ENCODE measurements around the gene NXNL1.

NXNL1 gene

DNA sequence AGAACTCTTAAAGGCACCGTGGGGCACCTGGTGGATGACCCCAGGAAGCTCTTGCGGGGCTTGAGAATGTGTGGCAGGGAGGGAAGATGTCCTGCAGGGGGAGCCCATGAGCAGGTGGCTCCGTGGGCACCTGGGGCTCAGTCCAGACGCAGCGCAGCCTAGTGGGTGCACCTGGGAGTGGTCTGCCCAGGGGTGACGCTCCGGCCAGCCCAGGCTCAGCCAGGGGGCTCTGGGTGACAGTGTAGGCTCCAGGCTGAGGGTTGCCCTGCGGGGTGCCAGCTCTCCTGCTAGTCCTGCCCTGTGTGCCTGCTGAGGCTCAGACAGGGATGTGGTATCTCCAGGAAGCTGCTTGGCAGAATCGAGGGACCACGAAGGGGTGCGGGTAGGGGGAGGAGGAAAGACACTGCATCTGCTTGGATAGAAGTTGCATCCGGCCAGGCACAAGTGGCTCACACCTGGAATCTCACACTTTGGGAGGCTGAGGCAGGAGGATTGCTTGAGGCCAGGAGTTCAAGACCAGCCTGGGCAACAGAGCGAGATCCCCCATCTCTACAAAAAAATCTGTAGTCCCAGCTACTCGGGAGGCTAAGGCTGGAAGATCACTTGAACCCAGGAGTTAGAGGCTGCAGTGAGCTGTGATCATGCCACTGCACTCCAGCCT lies 35.7 kb upstream of the NXNL1 start:
- H3K4me1 ChIP-seq (ENCODE audit: control insufficient read depth, insufficient read depth, low read length) = peaks cover 2% of the 10 kb centered on the region
- no peaks in the 10 kb centered on the region for H3K27me3 ChIP-seq (ENCODE audit: control insufficient read depth, insufficient read depth, low read length)
- H3K36me3 ChIP-seq (ENCODE audit: control insufficient read depth, insufficient read depth, low read length) = no peaks in the 10 kb centered on the region
- no peaks in the 10 kb centered on the region for H3K9me3 ChIP-seq (ENCODE audit: control insufficient read depth, insufficient read depth, low read length)
- peak overlapping the region; percentile 11 for H3K4me3 ChIP-seq (ENCODE audit: low read depth, low read length)
- H3K9ac ChIP-seq (ENCODE audit: low read depth, low read length) = no peak overlapping the region

DNA sequence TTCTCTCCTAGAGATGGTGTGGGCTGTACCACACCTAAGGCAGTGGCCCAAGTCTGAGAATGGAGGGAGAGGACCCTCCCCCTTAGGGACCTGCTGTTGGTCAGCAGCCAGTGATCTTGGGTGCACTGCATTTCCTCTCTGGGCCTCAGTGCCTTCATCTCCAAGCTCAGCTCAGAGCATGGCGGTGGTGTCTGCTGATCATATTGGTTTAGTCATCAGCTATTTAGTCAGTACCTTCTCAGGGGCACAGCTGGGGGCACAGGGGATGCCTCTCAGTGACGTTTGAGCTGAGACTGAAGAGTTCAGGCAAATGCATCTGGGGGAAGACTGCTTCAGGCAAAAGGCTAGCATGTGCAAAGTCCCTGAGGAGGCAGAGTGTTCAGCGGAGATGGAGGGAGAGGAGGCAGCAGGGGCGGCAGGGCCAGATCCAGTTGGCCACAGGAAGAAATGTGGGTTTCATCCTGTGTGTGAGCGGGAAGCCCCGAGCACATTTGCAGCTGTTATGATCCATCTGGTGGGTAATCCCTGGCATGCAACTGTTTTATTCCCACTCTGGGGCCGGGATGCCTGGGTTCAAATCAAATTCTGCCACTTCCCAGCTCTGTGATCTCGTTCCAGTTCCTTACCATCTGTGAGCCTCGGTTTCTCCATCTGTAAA lies 35.0 kb upstream of the NXNL1 start:
- Histone ChIP-seq H3K9ac (ENCODE audit: low read depth, low read length) (no peak overlapping the region), H3K4me1 (ENCODE audit: control insufficient read depth, insufficient read depth, low read length) (peaks cover 2% of the 10 kb centered on the region), H3K36me3 (ENCODE audit: control insufficient read depth, insufficient read depth, low read length) (no peaks in the 10 kb centered on the region), H3K27me3 (ENCODE audit: control insufficient read depth, insufficient read depth, low read length) (no peaks in the 10 kb centered on the region), H3K4me3 (ENCODE audit: low read depth, low read length) (no peak overlapping the region), H3K9me3 (ENCODE audit: control insufficient read depth, insufficient read depth, low read length) (no peaks in the 10 kb centered on the region)

DNA sequence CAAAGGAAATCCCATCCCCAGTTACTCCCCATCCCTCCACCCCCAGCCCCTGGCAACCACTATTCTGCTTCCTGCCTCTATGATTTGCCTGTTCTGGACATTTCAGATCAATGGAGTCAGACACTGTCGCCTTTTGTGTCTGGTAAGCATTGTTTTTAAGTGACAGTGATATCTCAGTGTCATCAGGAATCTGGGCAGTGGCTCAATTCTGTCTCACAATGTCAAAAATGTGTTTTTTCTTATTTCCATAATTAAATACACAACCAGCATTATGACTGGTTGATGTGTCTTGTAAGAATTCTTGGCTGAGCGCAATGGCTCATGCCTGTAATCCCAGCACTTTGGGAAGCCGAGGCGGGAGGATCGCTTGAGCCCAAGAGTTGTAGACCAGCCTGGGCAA lies 30.6 kb upstream of the NXNL1 start:
- no peaks in the 10 kb centered on the region for H3K9me3 ChIP-seq (ENCODE audit: control insufficient read depth, insufficient read depth, low read length)
- H3K9ac ChIP-seq (ENCODE audit: low read depth, low read length) = no peak overlapping the region
- no peaks in the 10 kb centered on the region for H3K27me3 ChIP-seq (ENCODE audit: control insufficient read depth, insufficient read depth, low read length)
- H3K36me3 ChIP-seq (ENCODE audit: control insufficient read depth, insufficient read depth, low read length) = no peaks in the 10 kb centered on the region
- no peak overlapping the region for H3K4me3 ChIP-seq (ENCODE audit: low read depth, low read length)
- H3K4me1 ChIP-seq (ENCODE audit: control insufficient read depth, insufficient read depth, low read length) = peaks cover 2% of the 10 kb centered on the region

DNA sequence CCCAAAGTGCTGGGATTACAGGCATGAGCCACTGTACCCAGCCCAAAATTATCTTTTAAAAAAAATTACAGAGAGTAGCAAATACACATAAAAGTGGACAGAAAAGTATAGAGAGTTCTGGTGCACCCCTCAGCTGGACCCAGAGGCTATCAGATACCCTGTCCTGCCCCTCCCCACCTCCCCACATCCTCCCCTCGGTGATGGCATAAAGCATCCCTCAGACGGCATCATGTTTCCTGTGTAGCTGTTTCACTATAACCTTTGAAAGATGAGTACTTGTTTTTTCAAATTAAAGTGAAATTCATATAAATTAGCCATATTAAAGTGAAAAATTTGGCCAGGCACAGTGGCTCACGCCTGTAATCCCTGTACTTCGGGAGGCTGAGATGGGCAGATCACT lies 29.7 kb upstream of the NXNL1 start:
- H3K36me3 ChIP-seq (ENCODE audit: control insufficient read depth, insufficient read depth, low read length) = no peaks in the 10 kb centered on the region
- no peaks in the 10 kb centered on the region for H3K27me3 ChIP-seq (ENCODE audit: control insufficient read depth, insufficient read depth, low read length)
- no peak overlapping the region for H3K9ac ChIP-seq (ENCODE audit: low read depth, low read length)
- no peak overlapping the region for H3K4me3 ChIP-seq (ENCODE audit: low read depth, low read length)
- no peaks in the 10 kb centered on the region for H3K9me3 ChIP-seq (ENCODE audit: control insufficient read depth, insufficient read depth, low read length)
- peaks cover 2% of the 10 kb centered on the region for H3K4me1 ChIP-seq (ENCODE audit: control insufficient read depth, insufficient read depth, low read length)

DNA sequence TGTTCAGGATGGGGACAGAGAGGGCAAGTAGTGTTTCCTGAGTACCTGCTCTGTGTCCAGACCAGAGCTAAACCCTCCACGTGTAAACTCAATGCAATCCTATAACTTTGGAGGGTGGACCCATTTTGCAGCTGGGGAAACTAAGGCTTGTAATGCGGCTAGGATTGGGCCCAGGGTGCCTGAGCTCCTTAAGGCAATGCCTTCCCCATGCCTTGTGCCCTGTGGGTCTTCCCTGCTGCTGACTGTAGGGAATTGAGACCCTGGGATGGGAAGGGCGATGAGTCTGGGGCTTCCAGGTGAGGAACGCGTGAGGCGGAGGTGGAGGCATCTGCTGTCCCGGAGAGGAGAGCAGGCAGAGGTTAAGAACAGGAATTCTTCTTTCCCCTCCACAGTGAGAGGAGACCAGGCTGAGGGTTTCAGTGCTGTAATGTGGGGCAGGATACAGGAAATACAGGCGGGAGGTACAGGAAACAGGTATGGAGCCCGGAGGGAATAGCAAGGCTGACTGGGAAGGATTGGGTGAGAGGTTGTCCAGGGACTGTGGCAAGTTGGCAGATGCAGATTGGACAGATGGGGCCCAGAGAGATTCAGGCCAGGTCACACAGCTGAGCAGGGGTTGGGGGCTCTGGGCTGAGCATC lies 28.8 kb upstream of the NXNL1 start:
- Histone ChIP-seq H3K9me3 (ENCODE audit: control insufficient read depth, insufficient read depth, low read length) (no peaks in the 10 kb centered on the region), H3K36me3 (ENCODE audit: control insufficient read depth, insufficient read depth, low read length) (no peaks in the 10 kb centered on the region), H3K4me1 (ENCODE audit: control insufficient read depth, insufficient read depth, low read length) (peaks cover 2% of the 10 kb centered on the region), H3K27me3 (ENCODE audit: control insufficient read depth, insufficient read depth, low read length) (no peaks in the 10 kb centered on the region), H3K9ac (ENCODE audit: low read depth, low read length) (peak overlapping the region; percentile 26), H3K4me3 (ENCODE audit: low read depth, low read length) (peak overlapping the region; percentile 39)

DNA sequence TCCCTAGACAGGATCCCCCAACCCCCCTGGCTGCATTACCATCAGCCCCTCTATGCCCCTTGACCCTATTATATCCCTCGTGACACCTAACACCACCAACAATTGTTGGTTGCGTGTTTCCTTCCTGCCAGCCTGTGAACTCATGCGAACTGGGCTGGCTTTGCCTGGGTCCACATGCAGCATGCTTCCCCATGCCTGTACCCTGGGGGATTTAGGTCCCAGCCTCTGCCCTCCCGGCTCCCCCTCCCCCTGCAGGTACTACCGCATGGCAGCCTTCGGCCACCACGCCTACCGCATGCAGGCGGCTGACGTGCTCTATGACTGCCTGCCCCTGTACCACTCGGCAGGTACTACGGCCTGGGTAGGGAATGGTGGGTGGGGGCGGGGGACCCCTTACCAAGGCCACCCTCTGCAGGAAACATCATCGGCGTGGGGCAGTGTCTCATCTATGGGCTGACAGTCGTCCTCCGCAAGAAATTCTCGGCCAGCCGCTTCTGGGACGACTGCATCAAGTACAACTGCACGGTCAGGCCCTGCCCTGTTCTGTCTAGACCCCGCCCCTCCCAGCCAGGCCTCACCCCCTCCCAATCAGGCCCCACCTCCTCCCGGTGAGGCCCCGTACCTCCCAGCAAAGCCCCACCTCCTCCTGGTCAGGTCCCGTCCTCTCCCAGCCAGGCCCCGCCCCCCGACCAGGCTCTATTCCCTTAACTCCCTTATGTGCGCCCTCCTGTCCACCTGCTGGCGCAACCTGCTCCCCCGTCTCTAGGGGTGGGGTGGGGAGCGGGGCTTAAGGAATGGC lies 28.1 kb upstream of the NXNL1 start:
- peak overlapping the region; percentile 80 for H3K4me3 ChIP-seq (ENCODE audit: low read depth, low read length)
- H3K4me1 ChIP-seq (ENCODE audit: control insufficient read depth, insufficient read depth, low read length) = peaks cover 2% of the 10 kb centered on the region
- no peaks in the 10 kb centered on the region for H3K9me3 ChIP-seq (ENCODE audit: control insufficient read depth, insufficient read depth, low read length)
- peak overlapping the region; percentile 26 for H3K9ac ChIP-seq (ENCODE audit: low read depth, low read length)
- H3K27me3 ChIP-seq (ENCODE audit: control insufficient read depth, insufficient read depth, low read length) = no peaks in the 10 kb centered on the region
- no peaks in the 10 kb centered on the region for H3K36me3 ChIP-seq (ENCODE audit: control insufficient read depth, insufficient read depth, low read length)

DNA sequence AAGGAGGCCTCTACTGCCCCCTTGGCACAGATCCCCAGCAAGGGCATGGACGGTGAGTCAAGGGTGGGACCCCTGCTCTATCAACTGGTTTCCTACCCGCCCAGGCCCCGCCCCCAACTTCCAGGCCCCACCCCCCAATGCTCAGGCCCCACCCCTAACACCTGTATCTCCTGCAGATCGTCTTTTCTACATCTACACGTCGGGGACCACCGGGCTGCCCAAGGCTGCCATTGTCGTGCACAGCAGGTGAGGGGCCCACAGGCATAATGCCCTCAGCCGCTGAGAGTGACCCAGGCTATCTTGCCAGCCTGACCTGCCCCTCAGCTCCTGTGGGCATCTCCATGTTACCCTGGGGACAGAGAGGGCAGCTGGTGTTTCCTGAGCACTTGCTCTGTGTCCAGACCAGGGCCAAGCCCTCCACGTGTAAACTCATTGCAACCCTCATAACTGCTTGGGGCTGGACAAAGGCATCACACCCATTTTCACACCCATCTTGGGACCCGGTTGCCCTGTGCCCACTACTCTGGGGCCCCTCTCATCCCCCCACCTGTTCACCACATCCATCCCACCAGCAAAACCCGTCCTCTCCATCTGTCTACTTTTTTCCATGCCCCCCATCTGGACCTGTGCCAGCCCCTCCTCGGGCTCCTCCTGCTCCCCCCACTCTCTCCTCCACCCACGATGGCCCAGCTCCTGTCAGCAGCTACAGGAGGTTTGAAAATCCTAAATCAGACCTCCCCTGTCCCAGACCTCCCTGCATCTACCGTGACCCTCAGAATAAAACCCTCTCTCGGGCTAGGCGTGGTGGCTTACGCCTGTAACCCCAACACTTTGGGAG lies 26.8 kb upstream of the NXNL1 start:
- Histone ChIP-seq H3K4me3 (ENCODE audit: low read depth, low read length) (no peak overlapping the region), H3K27me3 (ENCODE audit: control insufficient read depth, insufficient read depth, low read length) (no peaks in the 10 kb centered on the region), H3K9ac (ENCODE audit: low read depth, low read length) (no peak overlapping the region)

DNA sequence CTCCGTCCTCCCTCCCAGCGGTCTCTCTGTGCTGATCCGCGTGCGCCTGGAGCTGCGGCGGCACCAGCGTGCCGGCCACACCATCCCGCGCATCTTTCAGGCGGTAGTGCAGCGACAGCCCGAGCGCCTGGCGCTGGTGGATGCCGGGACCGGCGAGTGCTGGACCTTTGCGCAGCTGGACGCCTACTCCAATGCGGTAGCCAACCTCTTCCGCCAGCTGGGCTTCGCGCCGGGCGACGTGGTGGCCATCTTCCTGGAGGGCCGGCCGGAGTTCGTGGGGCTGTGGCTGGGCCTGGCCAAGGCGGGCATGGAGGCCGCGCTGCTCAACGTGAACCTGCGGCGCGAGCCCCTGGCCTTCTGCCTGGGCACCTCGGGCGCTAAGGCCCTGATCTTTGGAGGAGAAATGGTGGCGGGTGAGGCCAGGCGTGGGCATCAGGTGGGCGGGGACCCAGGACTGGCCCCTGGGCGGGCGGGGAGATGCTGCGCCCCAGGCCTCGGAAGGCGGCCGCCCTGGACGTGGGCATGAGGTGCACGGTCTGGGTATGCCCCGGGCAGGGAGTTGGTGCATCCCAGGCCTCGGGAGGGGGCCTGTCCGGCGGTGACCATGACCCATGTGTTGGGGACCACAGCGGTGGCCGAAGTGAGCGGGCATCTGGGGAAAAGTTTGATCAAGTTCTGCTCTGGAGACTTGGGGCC lies 26.0 kb upstream of the NXNL1 start:
- no peaks in the 10 kb centered on the region for H3K36me3 ChIP-seq (ENCODE audit: control insufficient read depth, insufficient read depth, low read length)
- H3K4me1 ChIP-seq (ENCODE audit: control insufficient read depth, insufficient read depth, low read length) = peaks cover 2% of the 10 kb centered on the region
- no peak overlapping the region for H3K9ac ChIP-seq (ENCODE audit: low read depth, low read length)
- no peaks in the 10 kb centered on the region for H3K27me3 ChIP-seq (ENCODE audit: control insufficient read depth, insufficient read depth, low read length)
- H3K4me3 ChIP-seq (ENCODE audit: low read depth, low read length) = no peak overlapping the region
- no peaks in the 10 kb centered on the region for H3K9me3 ChIP-seq (ENCODE audit: control insufficient read depth, insufficient read depth, low read length)

More for the DNA sequence above, 26.8 kb upstream of the NXNL1 start:
- Histone ChIP-seq H3K4me1 (ENCODE audit: control insufficient read depth, insufficient read depth, low read length) (peaks cover 2% of the 10 kb centered on the region), H3K9me3 (ENCODE audit: control insufficient read depth, insufficient read depth, low read length) (no peaks in the 10 kb centered on the region), H3K36me3 (ENCODE audit: control insufficient read depth, insufficient read depth, low read length) (no peaks in the 10 kb centered on the region)

DNA sequence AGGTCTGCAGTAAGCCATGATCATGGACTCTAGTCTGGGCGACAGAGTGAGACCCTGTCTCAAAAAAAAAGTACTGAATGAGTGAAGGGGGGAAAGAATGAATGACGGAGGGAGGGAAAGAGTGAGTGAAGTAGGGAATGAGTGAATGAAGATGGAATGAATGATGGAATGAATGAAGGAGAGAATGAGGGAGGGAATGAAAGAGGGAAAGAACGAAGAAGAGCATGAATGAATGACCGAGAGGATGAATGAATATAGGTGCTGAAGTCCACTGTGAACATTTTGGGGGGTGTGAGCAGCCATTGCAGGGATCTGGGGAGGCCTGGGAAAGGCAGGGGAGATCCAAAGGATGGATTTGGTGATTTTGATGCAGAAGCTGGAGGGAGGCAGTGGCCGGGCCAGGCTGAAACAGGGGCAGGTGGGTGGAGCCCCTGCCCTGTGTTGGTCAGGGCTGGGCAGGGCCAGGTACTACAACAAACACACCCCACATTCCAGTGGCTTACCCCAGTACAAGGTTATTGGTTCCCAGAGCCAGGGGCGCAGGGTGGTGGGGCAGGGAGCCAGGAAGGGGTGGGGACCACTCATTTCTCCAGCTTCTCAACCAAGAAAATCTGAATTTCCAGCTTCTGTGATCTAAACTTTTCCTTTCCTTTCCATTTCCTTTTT lies 23.9 kb upstream of the NXNL1 start:
- no peaks in the 10 kb centered on the region for H3K36me3 ChIP-seq (ENCODE audit: control insufficient read depth, insufficient read depth, low read length)
- no peak overlapping the region for H3K9ac ChIP-seq (ENCODE audit: low read depth, low read length)
- peaks cover 2% of the 10 kb centered on the region for H3K4me1 ChIP-seq (ENCODE audit: control insufficient read depth, insufficient read depth, low read length)
- H3K27me3 ChIP-seq (ENCODE audit: control insufficient read depth, insufficient read depth, low read length) = no peaks in the 10 kb centered on the region
- H3K9me3 ChIP-seq (ENCODE audit: control insufficient read depth, insufficient read depth, low read length) = no peaks in the 10 kb centered on the region
- H3K4me3 ChIP-seq (ENCODE audit: low read depth, low read length) = no peak overlapping the region

DNA sequence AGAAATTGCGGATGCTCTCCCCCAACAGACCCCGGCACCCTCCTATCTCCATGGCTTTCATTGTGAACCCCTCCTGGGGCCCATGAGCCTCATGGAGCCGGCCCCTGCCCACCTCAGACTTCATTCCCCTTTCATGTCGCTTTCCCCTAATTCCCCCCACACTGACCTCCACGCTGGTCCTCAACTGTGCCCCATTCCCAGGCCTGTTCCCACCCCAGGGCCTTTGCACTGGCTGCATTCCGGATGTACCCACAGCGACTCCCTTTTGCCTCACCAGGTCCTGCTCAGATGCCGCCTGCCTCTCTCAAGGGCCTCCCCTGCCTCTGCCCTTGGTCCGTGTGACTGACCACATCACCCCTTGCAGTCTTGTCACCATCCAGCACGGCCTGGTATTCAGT lies 22.9 kb upstream of the NXNL1 start:
- no peaks in the 10 kb centered on the region for H3K36me3 ChIP-seq (ENCODE audit: control insufficient read depth, insufficient read depth, low read length)
- H3K9ac ChIP-seq (ENCODE audit: low read depth, low read length) = no peak overlapping the region
- no peak overlapping the region for H3K4me3 ChIP-seq (ENCODE audit: low read depth, low read length)
- no peaks in the 10 kb centered on the region for H3K9me3 ChIP-seq (ENCODE audit: control insufficient read depth, insufficient read depth, low read length)
- H3K4me1 ChIP-seq (ENCODE audit: control insufficient read depth, insufficient read depth, low read length) = peaks cover 2% of the 10 kb centered on the region
- no peaks in the 10 kb centered on the region for H3K27me3 ChIP-seq (ENCODE audit: control insufficient read depth, insufficient read depth, low read length)
